GM19438 (cell line): ENCODE results near the gene TCEAL9.
A peak's percentile ranks its signal among the peaks of the same experiment; 100 is the strongest.
"Not testable (repeated sequence)": the region's sequence is repeated elsewhere in the genome, so short reads cannot be mapped to it uniquely, and the experiment has no call there.

Experiments used
- ATAC-seq: cut with Tn5 transposase; IDR thresholded peaks from one replicate; pipeline ENCODE4 v1.9.1; 2021; ENCODE audit warnings: low read depth; ENCODE audit not compliant: unreplicated experiment

TCEAL9 gene

GRCh38 chrX:103356130-103356798, at the start of gene TCEAL9:
Gene TCEAL9, plus strand, starts transcription at chrX:103356506. Its CDS starts 1,179 bp downstream, at chrX:103357685.
- peak; percentile 78 for ATAC-seq

GRCh38 chrX:103309860-103310554, 46.3 kb upstream of the TCEAL9 start:
- ATAC-seq = no peak

- peak; percentile 99 for ATAC-seq
Measured at GRCh38 chrX:103310555-103311398, 45.5 kb upstream of the TCEAL9 start, which contains the start of gene BEX2. Gene BEX2, minus strand, starts transcription at chrX:103310990. Its CDS starts 1,014 bp downstream, at chrX:103309976.

- ATAC-seq = no peak
Measured at GRCh38 chrX:103311399-103311780, 44.9 kb upstream of the TCEAL9 start.

- no peak for ATAC-seq
Measured at GRCh38 chrX:103329991-103330390, 26.3 kb upstream of the TCEAL9 start, which contains the start of gene TCEAL7. Gene TCEAL7, plus strand, starts transcription at chrX:103330239. Its CDS starts 1,165 bp downstream, at chrX:103331404.

- ATAC-seq = no peak
Measured at GRCh38 chrX:103330681-103331288, 25.5 kb upstream of the TCEAL9 start.

- ATAC-seq = no peak
Measured at GRCh38 chrX:103338663-103339062, 17.6 kb upstream of the TCEAL9 start.

GRCh38 chrX:103343105-103343504, 13.2 kb upstream of the TCEAL9 start:
- ATAC-seq = peak; percentile 62

- no peak for ATAC-seq
Measured at GRCh38 chrX:103344606-103345005, 11.7 kb upstream of the TCEAL9 start.

- ATAC-seq = no peak
Measured at GRCh38 chrX:103347682-103348397, 8.5 kb upstream of the TCEAL9 start.

- ATAC-seq = peak; percentile 25
Measured at GRCh38 chrX:103356858-103357257, 552 bp downstream of the TCEAL9 start.

- no peak for ATAC-seq
Measured at GRCh38 chrX:103357871-103358270, 1.6 kb downstream of the TCEAL9 start.

GRCh38 chrX:103359605-103360004, 3.3 kb downstream of the TCEAL9 start:
- ATAC-seq = not testable (repeated sequence)

- no peak for ATAC-seq
Measured at GRCh38 chrX:103360092-103360491, 3.8 kb downstream of the TCEAL9 start.

- no peak for ATAC-seq
Measured at GRCh38 chrX:103360916-103361315, 4.6 kb downstream of the TCEAL9 start.

GRCh38 chrX:103361798-103362197, 5.5 kb downstream of the TCEAL9 start:
- ATAC-seq = no peak

GRCh38 chrX:103362474-103362873, 6.2 kb downstream of the TCEAL9 start:
- no peak for ATAC-seq

- ATAC-seq = no peak
Measured at GRCh38 chrX:103363046-103363445, 6.7 kb downstream of the TCEAL9 start.

- no peak for ATAC-seq
Measured at GRCh38 chrX:103367502-103367901, 11.2 kb downstream of the TCEAL9 start.

- no peak for ATAC-seq
Measured at GRCh38 chrX:103369479-103369878, 13.2 kb downstream of the TCEAL9 start.
